ENCODE measurements around the gene NHS.

Gene NHS

DNA sequence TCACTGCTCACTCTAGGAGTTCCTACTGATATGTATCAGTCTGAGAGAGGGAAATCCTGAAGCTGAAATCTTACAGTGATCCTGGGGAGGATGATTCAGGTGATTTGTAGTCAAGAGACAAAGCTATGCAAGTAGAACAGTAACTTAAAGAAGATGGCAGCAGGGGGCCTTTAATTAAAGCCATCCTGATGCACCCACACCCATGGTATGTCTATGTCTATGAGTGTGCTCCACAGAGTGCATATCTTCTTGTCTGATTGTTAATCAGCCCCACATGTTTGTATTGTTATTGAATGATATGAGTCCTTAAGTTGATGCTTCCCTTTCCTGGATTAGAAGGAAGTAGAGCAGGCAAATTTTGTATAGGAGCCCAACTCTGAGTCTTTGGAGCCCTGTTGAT is 78.8 kb downstream of the NHS start:
- Histone ChIP-seq H3K4me1 (ENCODE audit: control insufficient read depth, insufficient read depth, low read length) (no peaks in the 10 kb centered on the region), H3K4me3 (ENCODE audit: low read length) (no peak overlapping the region), H3K9ac (ENCODE audit: low read depth, low read length) (no peak overlapping the region), H3K27me3 (ENCODE audit: control insufficient read depth, insufficient read depth, low read length) (peaks cover 4% of the 10 kb centered on the region), H3K4me2 (ENCODE audit: low read length) (no peak overlapping the region), H3K9me3 (replicated peaks; ENCODE audit: low read length) (no peaks in the 10 kb centered on the region), H3K36me3 (ENCODE audit: insufficient read depth, low read length) (no peaks in the 10 kb centered on the region)

DNA sequence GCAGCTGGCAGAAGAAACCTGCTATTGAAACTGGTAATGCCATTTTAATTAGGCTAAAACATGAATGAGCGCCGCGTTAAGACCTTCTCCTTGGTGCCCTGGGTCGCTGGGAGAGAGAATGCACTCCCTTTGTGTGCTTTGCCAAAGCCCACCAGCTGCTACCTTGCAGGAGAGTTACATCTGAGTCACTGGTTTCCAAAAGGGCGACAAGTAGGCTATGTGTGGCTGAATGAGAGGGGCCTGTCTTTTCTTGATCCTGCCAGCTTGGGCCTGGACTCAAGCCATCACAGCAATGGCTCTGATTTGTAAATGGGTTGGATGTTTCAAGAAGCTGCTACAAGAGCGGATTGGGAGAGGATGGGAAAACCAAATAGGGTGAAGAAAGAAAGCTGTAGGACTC is 81.5 kb downstream of the NHS start:
- Histone ChIP-seq H3K4me1 (ENCODE audit: control insufficient read depth, insufficient read depth, low read length) (no peaks in the 10 kb centered on the region), H3K4me3 (ENCODE audit: low read length) (no peak overlapping the region), H3K4me2 (ENCODE audit: low read length) (no peak overlapping the region), H3K9ac (ENCODE audit: low read depth, low read length) (no peak overlapping the region), H3K36me3 (ENCODE audit: insufficient read depth, low read length) (no peaks in the 10 kb centered on the region), H3K27me3 (ENCODE audit: control insufficient read depth, insufficient read depth, low read length) (peaks cover 4% of the 10 kb centered on the region), H3K9me3 (replicated peaks; ENCODE audit: low read length) (no peaks in the 10 kb centered on the region)

DNA sequence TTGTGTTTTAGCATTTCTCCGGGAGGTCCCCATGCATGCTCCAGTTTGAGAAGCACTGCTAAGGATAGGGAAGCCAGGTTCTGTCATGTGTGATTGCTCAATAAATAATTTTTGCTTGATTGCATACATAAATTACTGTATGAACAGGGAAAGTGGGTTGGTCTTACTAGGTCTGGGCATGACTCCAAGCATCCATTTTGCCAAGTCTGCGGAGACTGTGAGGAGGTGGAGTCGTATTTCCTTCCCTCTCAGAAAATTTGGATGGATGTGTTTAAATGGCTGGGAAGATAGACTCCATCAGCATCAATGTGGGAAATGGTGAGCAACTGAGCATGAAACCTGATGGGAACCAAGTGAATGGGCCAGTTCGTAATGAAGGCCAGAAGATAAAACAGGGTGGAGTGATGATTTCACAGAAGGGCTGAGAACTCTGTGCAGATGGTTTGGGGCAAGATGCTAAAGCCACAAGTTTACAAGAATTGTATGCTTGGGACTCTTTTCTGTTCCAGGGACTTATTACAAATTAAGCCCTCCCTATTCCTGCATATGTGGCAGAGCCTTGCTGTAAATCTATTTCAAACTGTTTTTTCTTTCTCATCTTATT is 84.1 kb downstream of the NHS start:
- Histone ChIP-seq H3K4me2 (ENCODE audit: low read length) (peak overlapping the region; percentile 4), H3K9ac (ENCODE audit: low read depth, low read length) (no peak overlapping the region), H3K4me3 (ENCODE audit: low read length) (no peak overlapping the region), H3K36me3 (ENCODE audit: insufficient read depth, low read length) (no peaks in the 10 kb centered on the region), H3K9me3 (replicated peaks; ENCODE audit: low read length) (no peaks in the 10 kb centered on the region), H3K27me3 (ENCODE audit: control insufficient read depth, insufficient read depth, low read length) (peaks cover 4% of the 10 kb centered on the region), H3K4me1 (ENCODE audit: control insufficient read depth, insufficient read depth, low read length) (no peaks in the 10 kb centered on the region)

DNA sequence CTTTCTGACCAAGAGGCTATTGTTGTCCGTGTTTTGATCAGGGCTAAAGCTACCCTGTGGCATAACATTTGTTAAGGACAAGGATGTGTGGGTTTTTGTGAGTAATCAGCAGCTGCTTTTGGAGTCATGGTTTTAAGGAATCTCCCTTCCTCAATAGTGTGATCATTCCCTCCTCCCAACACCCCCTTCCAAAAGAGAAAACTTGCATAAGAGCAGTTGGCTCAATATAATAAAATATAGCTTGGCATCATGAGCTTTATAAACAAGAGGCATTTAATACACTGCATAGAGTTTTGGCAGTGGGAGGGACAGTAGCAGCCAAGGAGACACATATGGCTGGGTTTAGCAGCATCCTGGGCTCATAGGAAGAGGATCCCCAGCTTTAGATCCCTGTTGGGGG is 84.7 kb downstream of the NHS start:
- no peaks in the 10 kb centered on the region for H3K36me3 ChIP-seq (ENCODE audit: insufficient read depth, low read length)
- no peaks in the 10 kb centered on the region for H3K9me3 ChIP-seq (replicated peaks; ENCODE audit: low read length)
- H3K9ac ChIP-seq (ENCODE audit: low read depth, low read length), result no peak overlapping the region
- H3K4me3 ChIP-seq (ENCODE audit: low read length), result no peak overlapping the region
- H3K27me3 ChIP-seq (ENCODE audit: control insufficient read depth, insufficient read depth, low read length), result peaks cover 4% of the 10 kb centered on the region
- peak overlapping the region; percentile 4 for H3K4me2 ChIP-seq (ENCODE audit: low read length)
- no peaks in the 10 kb centered on the region for H3K4me1 ChIP-seq (ENCODE audit: control insufficient read depth, insufficient read depth, low read length)

DNA sequence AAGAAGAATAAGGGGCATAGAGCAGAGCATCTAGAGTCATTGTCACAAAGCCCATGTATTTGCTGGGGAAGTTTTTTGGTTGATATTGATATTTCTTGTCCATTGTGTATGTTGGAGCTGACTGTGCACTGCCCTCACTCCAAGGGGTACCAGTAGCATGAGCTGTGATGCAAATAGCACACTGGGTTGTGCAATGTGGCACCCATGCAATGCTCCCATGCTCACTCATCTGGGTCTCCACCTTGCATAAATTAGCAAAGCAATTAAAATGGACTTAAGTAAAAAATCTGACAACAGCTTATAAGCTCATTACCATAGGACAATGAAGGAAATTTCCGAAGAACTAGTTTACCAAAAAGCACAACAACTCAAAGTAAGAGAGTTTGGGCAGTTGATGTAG is 87.9 kb downstream of the NHS start:
- no peaks in the 10 kb centered on the region for H3K36me3 ChIP-seq (ENCODE audit: insufficient read depth, low read length)
- H3K9me3 ChIP-seq (replicated peaks; ENCODE audit: low read length), result no peaks in the 10 kb centered on the region
- H3K9ac ChIP-seq (ENCODE audit: low read depth, low read length), result no peak overlapping the region
- H3K4me2 ChIP-seq (ENCODE audit: low read length), result no peak overlapping the region
- no peaks in the 10 kb centered on the region for H3K27me3 ChIP-seq (ENCODE audit: control insufficient read depth, insufficient read depth, low read length)
- H3K4me1 ChIP-seq (ENCODE audit: control insufficient read depth, insufficient read depth, low read length), result no peaks in the 10 kb centered on the region
- no peak overlapping the region for H3K4me3 ChIP-seq (ENCODE audit: low read length)

DNA sequence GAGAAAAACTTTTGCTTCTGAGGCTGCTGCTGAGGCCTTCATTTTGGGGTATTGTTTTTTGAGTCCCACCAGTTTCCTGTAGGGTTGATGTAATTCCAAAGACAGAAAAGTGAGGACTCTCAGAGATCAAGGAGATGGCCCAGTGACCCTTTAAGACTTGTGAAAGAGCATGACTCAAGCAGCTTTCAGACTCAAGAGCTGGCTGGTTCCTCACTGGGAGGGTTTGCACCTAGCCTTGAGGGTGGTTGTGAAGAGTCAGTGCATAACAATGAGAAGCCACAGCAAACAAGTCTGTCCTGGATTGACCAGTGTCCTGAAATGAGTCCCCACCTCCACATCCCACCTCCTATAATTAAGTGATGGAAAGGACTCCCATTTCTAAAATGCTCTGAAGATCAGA is 89.2 kb downstream of the NHS start:
- H3K4me3 ChIP-seq (ENCODE audit: low read length), result no peak overlapping the region
- no peaks in the 10 kb centered on the region for H3K27me3 ChIP-seq (ENCODE audit: control insufficient read depth, insufficient read depth, low read length)
- H3K9ac ChIP-seq (ENCODE audit: low read depth, low read length), result no peak overlapping the region

DNA sequence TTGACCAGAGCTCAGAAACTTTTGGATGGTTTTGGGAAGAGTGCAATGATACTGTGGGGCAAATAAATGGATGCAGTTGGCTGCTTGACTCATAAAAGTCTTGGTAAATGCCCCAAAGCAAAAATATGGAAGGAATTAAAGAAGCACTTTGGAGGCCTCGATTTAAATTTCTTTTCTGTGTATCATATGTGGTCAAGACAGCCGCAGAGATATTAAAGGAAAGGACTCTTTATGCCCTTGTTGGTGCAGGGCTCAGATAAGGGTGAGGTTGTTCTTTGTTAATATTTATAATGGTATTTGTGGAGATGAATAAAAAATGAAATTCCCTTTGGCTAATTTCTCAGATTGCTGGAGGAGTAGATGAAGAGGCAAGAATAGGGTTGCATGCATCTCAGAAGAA is 90.2 kb downstream of the NHS start:
- Histone ChIP-seq H3K4me2 (ENCODE audit: low read length) (no peak overlapping the region), H3K9ac (ENCODE audit: low read depth, low read length) (no peak overlapping the region), H3K36me3 (ENCODE audit: insufficient read depth, low read length) (no peaks in the 10 kb centered on the region), H3K27me3 (ENCODE audit: control insufficient read depth, insufficient read depth, low read length) (no peaks in the 10 kb centered on the region), H3K9me3 (replicated peaks; ENCODE audit: low read length) (no peaks in the 10 kb centered on the region), H3K4me3 (ENCODE audit: low read length) (no peak overlapping the region), H3K4me1 (ENCODE audit: control insufficient read depth, insufficient read depth, low read length) (no peaks in the 10 kb centered on the region)

More for the DNA sequence above, 89.2 kb downstream of the NHS start:
- no peaks in the 10 kb centered on the region for H3K4me1 ChIP-seq (ENCODE audit: control insufficient read depth, insufficient read depth, low read length)
- no peak overlapping the region for H3K4me2 ChIP-seq (ENCODE audit: low read length)
- H3K9me3 ChIP-seq (replicated peaks; ENCODE audit: low read length), result no peaks in the 10 kb centered on the region
- no peaks in the 10 kb centered on the region for H3K36me3 ChIP-seq (ENCODE audit: insufficient read depth, low read length)

DNA sequence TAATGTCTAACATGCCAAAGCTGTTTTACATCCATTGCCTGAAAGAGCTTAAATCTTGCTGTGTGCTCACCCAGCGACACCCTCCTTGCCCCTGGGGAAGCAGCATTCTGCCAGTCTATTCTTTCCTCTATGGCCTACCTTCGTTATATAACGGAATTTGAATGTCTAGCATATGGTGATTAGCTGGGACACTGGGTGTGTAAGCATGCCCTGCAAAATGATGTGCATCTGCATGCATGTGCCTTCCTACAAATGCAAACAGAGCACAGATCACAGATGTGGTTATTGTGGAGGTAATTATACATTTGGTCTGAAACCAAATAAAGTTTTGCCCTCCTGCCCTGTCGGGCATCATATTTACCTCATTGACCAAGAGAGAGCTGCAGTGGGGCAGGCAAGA is 90.8 kb downstream of the NHS start:
- H3K4me3 ChIP-seq (ENCODE audit: low read length), result no peak overlapping the region
- no peaks in the 10 kb centered on the region for H3K36me3 ChIP-seq (ENCODE audit: insufficient read depth, low read length)
- H3K9me3 ChIP-seq (replicated peaks; ENCODE audit: low read length), result no peaks in the 10 kb centered on the region
- H3K27me3 ChIP-seq (ENCODE audit: control insufficient read depth, insufficient read depth, low read length), result no peaks in the 10 kb centered on the region
- no peak overlapping the region for H3K4me2 ChIP-seq (ENCODE audit: low read length)
- no peak overlapping the region for H3K9ac ChIP-seq (ENCODE audit: low read depth, low read length)
- no peaks in the 10 kb centered on the region for H3K4me1 ChIP-seq (ENCODE audit: control insufficient read depth, insufficient read depth, low read length)

DNA sequence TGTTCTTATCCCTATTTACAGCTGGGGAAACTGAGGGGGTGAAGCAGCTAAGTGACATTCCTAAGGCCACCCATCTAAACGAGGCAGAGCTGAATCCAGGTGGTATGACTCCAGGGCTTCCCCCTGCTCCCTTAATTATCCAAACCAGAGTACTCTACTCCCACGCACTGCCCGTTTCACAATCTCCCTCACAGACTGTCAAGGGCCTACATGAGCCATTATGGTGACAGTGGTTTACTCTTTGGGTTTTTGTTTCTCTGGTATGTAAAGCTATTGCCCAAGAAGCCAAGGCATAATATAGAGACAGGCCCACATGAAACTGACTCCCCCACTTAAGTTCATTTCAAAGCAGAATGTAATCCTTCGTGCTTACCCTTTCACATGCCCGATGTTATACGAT is 95.1 kb downstream of the NHS start:
- Histone ChIP-seq H3K4me2 (ENCODE audit: low read length) (no peak overlapping the region), H3K27me3 (ENCODE audit: control insufficient read depth, insufficient read depth, low read length) (peaks cover 4% of the 10 kb centered on the region), H3K9ac (ENCODE audit: low read depth, low read length) (no peak overlapping the region), H3K4me1 (ENCODE audit: control insufficient read depth, insufficient read depth, low read length) (peaks cover under 1% of the 10 kb centered on the region), H3K9me3 (replicated peaks; ENCODE audit: low read length) (no peaks in the 10 kb centered on the region), H3K4me3 (ENCODE audit: low read length) (no peak overlapping the region), H3K36me3 (ENCODE audit: insufficient read depth, low read length) (no peaks in the 10 kb centered on the region)

DNA sequence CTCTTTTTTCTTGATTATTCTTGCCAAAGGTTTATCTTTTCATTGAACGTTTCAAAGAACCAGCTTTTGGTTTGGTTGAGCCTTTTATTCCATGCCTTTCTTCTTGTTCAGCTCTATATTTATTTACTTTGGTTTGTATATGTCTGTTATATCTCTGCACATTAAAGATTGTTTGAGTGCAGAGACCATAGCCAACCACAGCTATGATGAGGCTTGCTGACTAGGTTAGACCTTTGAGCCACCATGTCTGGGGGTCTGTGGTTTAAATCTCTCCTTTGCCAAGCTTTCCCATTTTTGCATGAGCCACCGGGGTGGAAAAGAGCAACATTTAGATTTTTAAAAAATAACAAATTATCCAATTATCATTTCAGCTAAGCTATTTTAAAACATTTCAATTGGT is 96.1 kb downstream of the NHS start:
- H3K9ac ChIP-seq (ENCODE audit: low read depth, low read length), result no peak overlapping the region
- no peak overlapping the region for H3K4me2 ChIP-seq (ENCODE audit: low read length)
- no peaks in the 10 kb centered on the region for H3K9me3 ChIP-seq (replicated peaks; ENCODE audit: low read length)
- no peaks in the 10 kb centered on the region for H3K36me3 ChIP-seq (ENCODE audit: insufficient read depth, low read length)
- H3K4me1 ChIP-seq (ENCODE audit: control insufficient read depth, insufficient read depth, low read length), result peaks cover 8% of the 10 kb centered on the region
- H3K4me3 ChIP-seq (ENCODE audit: low read length), result no peak overlapping the region
- peaks cover 4% of the 10 kb centered on the region for H3K27me3 ChIP-seq (ENCODE audit: control insufficient read depth, insufficient read depth, low read length)

DNA sequence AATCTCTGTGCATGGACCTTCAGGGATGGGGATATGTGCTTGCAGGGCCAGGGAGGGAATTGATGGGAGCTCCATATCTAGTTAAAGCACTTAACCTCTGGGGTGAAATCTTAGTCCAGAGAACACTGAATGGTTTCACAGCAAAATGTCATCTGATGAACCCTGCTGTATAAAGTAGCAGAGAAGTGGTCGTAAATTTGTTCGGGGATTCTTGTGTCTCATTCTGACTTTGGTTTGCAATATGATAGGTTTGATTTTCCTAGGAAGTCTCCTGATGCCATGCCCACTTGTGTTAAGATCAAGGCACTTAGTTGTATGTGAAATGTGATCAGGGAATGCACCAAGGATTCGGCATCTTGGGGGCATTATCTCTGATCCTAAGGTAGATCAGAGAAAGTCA is 96.9 kb downstream of the NHS start:
- peaks cover 8% of the 10 kb centered on the region for H3K4me1 ChIP-seq (ENCODE audit: control insufficient read depth, insufficient read depth, low read length)

DNA sequence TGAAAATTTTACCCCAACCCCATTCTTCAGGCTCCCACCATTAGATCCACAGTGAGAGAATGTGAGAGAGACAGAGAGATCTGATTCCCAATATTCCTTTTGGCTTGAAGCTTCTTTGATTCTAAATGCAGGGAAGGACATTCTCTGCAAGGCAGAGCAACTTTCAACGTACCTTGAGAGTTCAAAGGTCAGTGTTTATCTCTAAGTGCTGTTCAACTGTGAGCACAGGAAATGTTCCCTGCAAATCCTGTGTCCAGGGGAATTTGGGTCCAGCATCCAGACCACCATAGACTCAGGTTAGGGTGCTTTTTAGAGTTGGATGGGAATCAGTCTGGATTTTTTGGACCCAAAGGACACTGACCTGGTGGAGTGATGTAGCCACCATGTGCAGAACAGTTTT is 97.4 kb downstream of the NHS start:
- Histone ChIP-seq H3K4me3 (ENCODE audit: low read length) (no peak overlapping the region), H3K36me3 (ENCODE audit: insufficient read depth, low read length) (no peaks in the 10 kb centered on the region)

More for the DNA sequence above, 96.9 kb downstream of the NHS start:
- no peak overlapping the region for H3K4me2 ChIP-seq (ENCODE audit: low read length)
- H3K4me3 ChIP-seq (ENCODE audit: low read length), result no peak overlapping the region
- H3K9me3 ChIP-seq (replicated peaks; ENCODE audit: low read length), result no peaks in the 10 kb centered on the region
- no peaks in the 10 kb centered on the region for H3K36me3 ChIP-seq (ENCODE audit: insufficient read depth, low read length)
- peaks cover 4% of the 10 kb centered on the region for H3K27me3 ChIP-seq (ENCODE audit: control insufficient read depth, insufficient read depth, low read length)
- no peak overlapping the region for H3K9ac ChIP-seq (ENCODE audit: low read depth, low read length)

More for the DNA sequence above, 97.4 kb downstream of the NHS start:
- Histone ChIP-seq H3K27me3 (ENCODE audit: control insufficient read depth, insufficient read depth, low read length) (peaks cover 4% of the 10 kb centered on the region), H3K9ac (ENCODE audit: low read depth, low read length) (no peak overlapping the region), H3K4me2 (ENCODE audit: low read length) (no peak overlapping the region), H3K4me1 (ENCODE audit: control insufficient read depth, insufficient read depth, low read length) (peaks cover 8% of the 10 kb centered on the region), H3K9me3 (replicated peaks; ENCODE audit: low read length) (no peaks in the 10 kb centered on the region)

All from skeletal muscle satellite cell (primary cell).